ENCODE data around the gene KDM3B.

- no peak for TF ChIP-seq RFX5 (IDR thresholded peaks at IDR 0.05)
- no peak for TF ChIP-seq CTCF (IDR thresholded peaks at IDR 0.05)
- TF ChIP-seq CBX8 (IDR thresholded peaks at IDR 0.05), result no peak
- TF ChIP-seq ZC3H11A (IDR thresholded peaks at IDR 0.05), result no peak
- no peak for TF ChIP-seq POLR2A (IDR thresholded peaks at IDR 0.05; ENCODE audit: low read length)
- no peak for TF ChIP-seq REST (IDR thresholded peaks at IDR 0.05)
- TF ChIP-seq USF2 (IDR thresholded peaks at IDR 0.05), result no peak
- TF ChIP-seq ESRRA (IDR thresholded peaks at IDR 0.05; ENCODE audit: borderline replicate concordance, low read length), result no peak
- TF ChIP-seq RNF2 (IDR thresholded peaks at IDR 0.05; ENCODE audit: borderline replicate concordance, low read depth), result no peak
- no peak for TF ChIP-seq JUNB (IDR thresholded peaks at IDR 0.05)
- no peak for TF ChIP-seq MYC (IDR thresholded peaks at IDR 0.05; ENCODE audit: borderline replicate concordance, low read length)
Measured at GRCh38 chr5:138366632-138367382, 14.3 kb downstream of the KDM3B start.
